ENCODE results near the gene AIFM2.

AIFM2 gene

DNA sequence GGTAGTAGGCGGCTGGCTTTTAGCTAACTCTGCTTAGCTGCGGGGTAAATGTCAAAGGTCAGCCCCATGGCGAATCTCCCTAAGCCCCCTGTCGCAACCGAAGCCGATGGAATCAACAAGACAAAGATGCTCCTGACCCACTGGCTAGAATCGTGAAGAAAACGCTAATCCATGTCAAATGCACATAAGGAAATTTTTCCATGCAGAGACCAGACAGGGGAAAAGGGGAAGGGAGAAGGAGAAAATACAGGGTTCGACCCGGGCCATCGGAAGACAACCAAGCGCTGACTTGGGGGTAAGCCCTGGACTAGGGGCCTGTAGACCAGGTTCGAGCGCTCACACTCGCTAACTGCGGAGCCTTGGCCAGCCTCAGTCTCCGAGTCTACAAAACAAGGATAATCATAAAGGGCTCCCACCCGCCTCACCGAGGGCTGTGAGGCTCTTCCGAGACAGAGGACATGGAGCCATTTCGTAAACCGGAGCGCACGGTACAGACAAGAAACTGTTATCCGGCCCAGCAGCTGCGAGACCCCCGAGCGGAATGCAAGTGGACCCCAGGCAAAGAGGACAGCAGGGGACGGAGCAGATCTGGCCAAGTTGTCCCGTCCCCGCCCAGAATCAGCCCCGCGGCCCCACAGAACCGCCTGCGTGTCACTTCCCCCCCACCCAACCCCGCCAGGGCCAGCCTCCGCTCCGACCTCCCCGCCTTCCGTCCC, 37.2 kb upstream of the AIFM2 start:
- peaks cover 15% of the 10 kb centered on the region for H3K36me3 Mint-ChIP-seq (ENCODE audit: low read depth)
- DNase-seq: peak; percentile 42
- H3K9me3 Mint-ChIP-seq: peaks cover 3% of the 10 kb centered on the region
- peak overlapping the region; percentile 98 for H3K4me3 Mint-ChIP-seq
- peak overlapping the region; percentile 98 for H3K27ac Mint-ChIP-seq
- peaks cover 41% of the 10 kb centered on the region for H3K4me1 Mint-ChIP-seq
- TF ChIP-seq, protein P1, sequence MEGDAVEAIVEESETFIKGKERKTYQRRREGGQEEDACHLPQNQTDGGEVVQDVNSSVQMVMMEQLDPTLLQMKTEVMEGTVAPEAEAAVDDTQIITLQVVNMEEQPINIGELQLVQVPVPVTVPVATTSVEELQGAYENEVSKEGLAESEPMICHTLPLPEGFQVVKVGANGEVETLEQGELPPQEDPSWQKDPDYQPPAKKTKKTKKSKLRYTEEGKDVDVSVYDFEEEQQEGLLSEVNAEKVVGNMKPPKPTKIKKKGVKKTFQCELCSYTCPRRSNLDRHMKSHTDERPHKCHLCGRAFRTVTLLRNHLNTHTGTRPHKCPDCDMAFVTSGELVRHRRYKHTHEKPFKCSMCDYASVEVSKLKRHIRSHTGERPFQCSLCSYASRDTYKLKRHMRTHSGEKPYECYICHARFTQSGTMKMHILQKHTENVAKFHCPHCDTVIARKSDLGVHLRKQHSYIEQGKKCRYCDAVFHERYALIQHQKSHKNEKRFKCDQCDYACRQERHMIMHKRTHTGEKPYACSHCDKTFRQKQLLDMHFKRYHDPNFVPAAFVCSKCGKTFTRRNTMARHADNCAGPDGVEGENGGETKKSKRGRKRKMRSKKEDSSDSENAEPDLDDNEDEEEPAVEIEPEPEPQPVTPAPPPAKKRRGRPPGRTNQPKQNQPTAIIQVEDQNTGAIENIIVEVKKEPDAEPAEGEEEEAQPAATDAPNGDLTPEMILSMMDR (IDR thresholded peaks at IDR 0.05): no peak
- peaks cover 3% of the 10 kb centered on the region for H3K27me3 Mint-ChIP-seq (ENCODE audit: low read depth, poor library complexity)

DNA sequence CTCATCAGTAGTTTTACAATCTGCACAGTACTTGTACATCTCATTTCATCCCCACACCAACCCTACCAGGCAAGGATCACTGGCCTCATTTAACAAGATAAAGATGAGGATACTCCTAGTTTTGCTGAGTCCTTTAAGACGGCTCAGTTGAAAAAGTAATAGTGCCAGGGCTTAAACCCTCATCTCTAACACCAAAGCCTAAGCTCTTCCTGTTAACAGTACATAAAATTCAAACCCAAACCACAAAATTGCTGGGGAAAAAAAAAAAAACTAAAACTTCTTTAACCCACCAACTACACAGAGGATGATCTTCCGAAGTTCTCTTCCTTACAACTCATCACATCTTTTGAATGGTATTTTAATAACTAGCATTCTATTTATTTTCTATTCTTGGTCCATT, 36.4 kb upstream of the AIFM2 start:
- TF ChIP-seq, protein P1 (IDR thresholded peaks at IDR 0.05): no peak
- peaks cover 3% of the 10 kb centered on the region for H3K9me3 Mint-ChIP-seq
- H3K27me3 Mint-ChIP-seq (ENCODE audit: low read depth, poor library complexity): peaks cover 3% of the 10 kb centered on the region

DNA sequence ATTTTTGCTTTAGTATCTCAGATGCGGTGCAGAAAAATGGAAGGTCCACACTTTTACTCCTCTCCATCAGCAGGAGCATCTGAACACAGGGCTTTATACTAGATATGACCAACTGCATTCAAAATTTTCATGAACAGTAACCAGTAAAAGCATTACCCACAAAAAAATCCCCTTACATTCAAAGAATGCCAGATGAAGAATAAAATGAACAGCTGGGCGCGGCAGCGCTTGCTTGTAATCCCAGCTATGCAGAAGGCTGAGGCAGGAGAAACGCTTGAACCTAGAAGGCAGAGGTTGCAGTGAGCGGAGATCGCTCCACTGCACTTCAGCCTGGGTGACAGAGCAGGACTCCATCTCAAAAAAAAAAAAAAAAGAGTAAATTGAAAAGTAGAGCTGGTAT, 34.6 kb upstream of the AIFM2 start:
- no peaks in the 10 kb centered on the region for H3K27me3 Mint-ChIP-seq (ENCODE audit: low read depth, poor library complexity)
- H3K4me3 Mint-ChIP-seq: peak overlapping the region; percentile 40
- peaks cover 3% of the 10 kb centered on the region for H3K9me3 Mint-ChIP-seq
- no peak for DNase-seq
- no peak overlapping the region for H3K27ac Mint-ChIP-seq
- peaks cover 43% of the 10 kb centered on the region for H3K4me1 Mint-ChIP-seq
- TF ChIP-seq, protein P1 (IDR thresholded peaks at IDR 0.05): no peak
- H3K36me3 Mint-ChIP-seq (ENCODE audit: low read depth): peaks cover 20% of the 10 kb centered on the region

More for the DNA sequence above, 36.4 kb upstream of the AIFM2 start:
- no peak for DNase-seq
- peaks cover 15% of the 10 kb centered on the region for H3K36me3 Mint-ChIP-seq (ENCODE audit: low read depth)
- H3K4me1 Mint-ChIP-seq: peaks cover 33% of the 10 kb centered on the region
- H3K4me3 Mint-ChIP-seq: peak overlapping the region; percentile 98
- peak overlapping the region; percentile 98 for H3K27ac Mint-ChIP-seq

GRCh38 chr10:70166394-70166793, 33.8 kb upstream of the AIFM2 start:
- no peak overlapping the region for H3K27ac Mint-ChIP-seq
- H3K4me3 Mint-ChIP-seq: no peak overlapping the region
- TF ChIP-seq, protein P1 (IDR thresholded peaks at IDR 0.05): no peak
- H3K36me3 Mint-ChIP-seq (ENCODE audit: low read depth): peaks cover 23% of the 10 kb centered on the region
- H3K27me3 Mint-ChIP-seq (ENCODE audit: low read depth, poor library complexity): no peaks in the 10 kb centered on the region
- no peak for DNase-seq
- H3K9me3 Mint-ChIP-seq: peaks cover 3% of the 10 kb centered on the region
- peaks cover 48% of the 10 kb centered on the region for H3K4me1 Mint-ChIP-seq

DNA sequence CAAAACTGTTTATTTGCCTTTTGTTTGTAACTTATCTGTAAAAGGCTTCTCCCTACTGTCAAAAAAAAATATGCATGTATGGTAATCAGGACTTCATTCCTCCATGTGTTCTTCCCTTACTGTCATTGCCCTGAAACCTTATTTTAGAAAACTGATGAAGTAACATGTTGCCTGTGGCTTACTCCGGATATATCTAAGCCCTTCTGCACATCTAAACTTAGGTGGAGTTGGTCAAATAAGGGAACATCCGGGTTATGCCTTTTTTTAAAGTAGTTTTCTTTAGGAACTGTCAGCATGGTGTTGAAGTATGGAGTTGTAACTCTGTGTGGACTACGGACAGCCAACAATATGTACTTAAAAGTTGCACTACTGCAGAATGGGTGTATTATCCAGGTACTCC, 31.5 kb upstream of the AIFM2 start:
- no peaks in the 10 kb centered on the region for H3K27me3 Mint-ChIP-seq (ENCODE audit: low read depth, poor library complexity)
- no peak overlapping the region for H3K4me3 Mint-ChIP-seq
- peaks cover 38% of the 10 kb centered on the region for H3K4me1 Mint-ChIP-seq
- TF ChIP-seq, protein P1 (IDR thresholded peaks at IDR 0.05): no peak
- no peak overlapping the region for H3K27ac Mint-ChIP-seq
- no peaks in the 10 kb centered on the region for H3K9me3 Mint-ChIP-seq
- H3K36me3 Mint-ChIP-seq (ENCODE audit: low read depth): peaks cover 43% of the 10 kb centered on the region
- DNase-seq: no peak

DNA sequence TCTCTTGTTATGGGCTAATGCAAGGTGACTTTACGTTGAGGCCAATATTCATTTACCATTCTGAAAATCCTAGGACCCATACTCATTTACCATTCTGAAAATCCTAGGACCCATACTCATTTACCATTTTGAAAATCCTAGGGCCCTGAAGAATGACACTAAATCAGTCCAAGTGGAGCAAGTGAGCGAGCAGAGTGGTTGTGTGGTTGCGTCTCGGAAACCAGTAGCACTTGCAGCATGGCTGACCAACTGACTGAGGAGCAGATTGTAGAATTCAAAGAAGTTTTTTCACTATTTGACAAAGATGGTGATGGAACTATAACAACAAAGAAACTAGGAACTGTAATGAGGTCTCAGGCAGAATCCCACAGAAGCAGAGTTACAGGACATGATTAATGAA, 30.8 kb upstream of the AIFM2 start:
- no peak for DNase-seq

More for the DNA sequence above, 30.8 kb upstream of the AIFM2 start:
- TF ChIP-seq, protein P1 (IDR thresholded peaks at IDR 0.05): no peak
- peak overlapping the region; percentile 2 for H3K27ac Mint-ChIP-seq
- peaks cover 31% of the 10 kb centered on the region for H3K4me1 Mint-ChIP-seq
- H3K27me3 Mint-ChIP-seq (ENCODE audit: low read depth, poor library complexity): no peaks in the 10 kb centered on the region
- H3K36me3 Mint-ChIP-seq (ENCODE audit: low read depth): peaks cover 43% of the 10 kb centered on the region
- no peaks in the 10 kb centered on the region for H3K9me3 Mint-ChIP-seq
- no peak overlapping the region for H3K4me3 Mint-ChIP-seq
